ENCODE data around the gene HRH1.
"Not testable (repeated sequence)": the region's sequence is repeated elsewhere in the genome, so short reads cannot be mapped to it uniquely, and the experiment has no call there.

Gene HRH1

GRCh38 chr3:11126653-11127052 lies 27.6 kb upstream of the HRH1 start:
- no peak for DNase-seq (ENCODE audit: low read depth)
- TF ChIP-seq CTCF (IDR thresholded peaks at IDR 0.05; ENCODE audit: low read depth, low read length, missing control alignments) = no peak
- no peak overlapping the region for H3K4me3 ChIP-seq (ENCODE audit: low read depth, low read length)

DNA sequence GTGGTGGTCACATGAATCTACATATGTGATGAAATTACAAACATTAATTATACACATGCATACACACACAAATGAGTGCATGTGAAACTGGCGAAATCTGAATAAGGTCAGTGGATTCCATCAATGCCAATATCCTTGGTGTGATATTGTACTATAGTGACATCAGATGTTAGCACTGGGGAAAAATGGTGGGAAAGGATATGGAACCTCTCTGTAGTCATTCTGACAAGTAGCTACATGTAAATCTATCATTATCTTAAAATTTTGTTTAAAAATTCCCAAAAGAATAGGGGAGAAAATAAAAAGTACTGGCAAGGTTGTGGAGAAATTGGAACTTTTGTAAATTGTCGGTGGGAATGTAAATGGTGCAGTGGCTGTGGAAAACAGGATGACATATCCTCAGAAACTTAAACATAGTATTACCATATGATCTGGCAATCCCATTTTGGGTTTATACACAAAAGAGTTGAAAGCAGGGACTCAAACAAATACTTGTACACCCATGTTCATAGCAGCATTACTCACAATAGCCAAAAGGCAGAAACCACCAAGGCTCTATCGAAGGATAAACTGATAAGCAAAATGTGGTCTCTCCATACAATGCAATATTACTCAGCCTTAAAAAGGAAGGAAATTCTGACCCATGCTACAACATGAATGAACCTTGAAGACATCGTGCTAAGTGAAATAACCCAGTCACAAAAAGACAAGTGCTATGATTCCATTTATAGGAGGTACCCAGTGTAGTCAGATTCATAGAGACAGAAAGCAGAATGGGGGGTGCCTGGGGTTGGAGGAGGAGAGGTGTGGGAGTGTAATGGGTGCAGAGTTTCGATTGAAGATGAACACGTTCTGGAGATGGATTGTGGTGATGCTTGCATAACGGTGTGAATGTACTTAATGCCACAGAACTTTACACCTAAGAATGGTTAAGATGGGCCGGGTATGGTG lies 25.3 kb upstream of the HRH1 start:
- H3K4me3 ChIP-seq (ENCODE audit: low read depth, low read length) = no peak overlapping the region
- no peak for TF ChIP-seq CTCF (IDR thresholded peaks at IDR 0.05; ENCODE audit: low read depth, low read length, missing control alignments)
- DNase-seq (ENCODE audit: low read depth) = no peak

GRCh38 chr3:11130385-11130784 lies 23.9 kb upstream of the HRH1 start:
- no peak for TF ChIP-seq CTCF (IDR thresholded peaks at IDR 0.05; ENCODE audit: low read depth, low read length, missing control alignments)
- H3K4me3 ChIP-seq (ENCODE audit: low read depth, low read length) = no peak overlapping the region
- no peak for DNase-seq (ENCODE audit: low read depth)

- no peak for DNase-seq (ENCODE audit: low read depth)
- H3K4me3 ChIP-seq (ENCODE audit: low read depth, low read length) = no peak overlapping the region
- no peak for TF ChIP-seq CTCF (IDR thresholded peaks at IDR 0.05; ENCODE audit: low read depth, low read length, missing control alignments)
Observed at GRCh38 chr3:11131371-11131770, 22.9 kb upstream of the HRH1 start.

- DNase-seq (ENCODE audit: low read depth); H3K4me3 ChIP-seq (ENCODE audit: low read depth, low read length): not testable (repeated sequence)
Observed at GRCh38 chr3:11131886-11132285, 22.4 kb upstream of the HRH1 start.

- no peak for TF ChIP-seq CTCF (IDR thresholded peaks at IDR 0.05; ENCODE audit: low read depth, low read length, missing control alignments)
- DNase-seq (ENCODE audit: low read depth) = no peak
- H3K4me3 ChIP-seq (ENCODE audit: low read depth, low read length) = no peak overlapping the region
Observed at GRCh38 chr3:11132861-11133260, 21.4 kb upstream of the HRH1 start.

GRCh38 chr3:11134794-11135193 lies 19.5 kb upstream of the HRH1 start:
- no peak for DNase-seq (ENCODE audit: low read depth)
- no peak for TF ChIP-seq CTCF (IDR thresholded peaks at IDR 0.05; ENCODE audit: low read depth, low read length, missing control alignments)
- H3K4me3 ChIP-seq (ENCODE audit: low read depth, low read length) = no peak overlapping the region

Measured in GM12864 (cell line).